SK-N-SH (cell line): ENCODE data around the gene CUBN. TPM values are rescaled to one million over a fixed set of nuclear protein-coding genes. Genes with fewer than 3 reads are reported as not detected.
A peak's percentile ranks its signal among the peaks of the same experiment; 100 is the strongest.

Experiments
- CTCF ChIA-PET: fragments of 300-600, 350-600 bp; formaldehyde crosslinking; extraction: SDS; loops from one replicate; lab custom pipeline; 2021; lab: Yijun Ruan, JAX
- POLR2A ChIA-PET: fragments of 350-600 bp; sonication (Branson Sonifier 250); formaldehyde crosslinking; extraction: SDS; loops from one replicate; lab custom pipeline; 2020; ENCODE audit warnings: antibody characterized with exemption, inconsistent platforms; lab: Yijun Ruan, JAX
- DNase-seq: peaks from one replicate; pipeline ENCODE4 v3.0.0; 2012
- H2AFZ ChIP-seq: fragments of 200-600 bp; sonication (generic); 2 replicates; pipeline ENCODE4 v1.8.1; 2016; ENCODE audit warnings: antibody characterized with exemption, mild to moderate bottlenecking, low read depth
- H3F3A ChIP-seq: fragments of 200-600 bp; sonication (generic); replicated peaks from 2 replicates; pipeline ENCODE3; 2016; ENCODE audit warnings: antibody characterized with exemption, mild to moderate bottlenecking; ENCODE audit not compliant: insufficient read depth
- H3K27ac ChIP-seq, 2 experiments: fragments of 200-500 bp in 1 of 2; fragments of 200-600 bp in 1 of 2; sonication (Bioruptor generic) in 1 of 2; sonication (generic), shearing (Covaris generic) in 1 of 2; 2 replicates each; pipeline versions ENCODE4 v1.5.1 to v1.6.1; 2014 to 2016; ENCODE audit warnings: low read depth in 2 of 2, inconsistent platforms in 1 of 2, low read length in 1 of 2, mild to moderate bottlenecking in 1 of 2, mixed read lengths in 1 of 2
- H3K27me3 ChIP-seq: fragments of 200-600 bp; sonication (generic), shearing (Covaris generic); 2 replicates; pipeline ENCODE4 v1.6.1; 2016; ENCODE audit warnings: mixed run types; ENCODE audit not compliant: insufficient read depth
- H3K36me3 ChIP-seq, 2 experiments: fragments of 200-500 bp in 1 of 2; fragments of 200-600 bp in 1 of 2; sonication (Bioruptor generic) in 1 of 2; sonication (generic) in 1 of 2; replicated peaks in 1 of 2; 2 replicates each; pipeline versions ENCODE3 to v1.5.1; 2014 to 2016; ENCODE audit warnings: low read length in 1 of 2, mild to moderate bottlenecking in 1 of 2; ENCODE audit not compliant: insufficient read depth in 2 of 2, control insufficient read depth in 1 of 2
- H3K4me1 ChIP-seq, 2 experiments: fragments of 200-500 bp in 1 of 2; fragments of 200-600 bp in 1 of 2; sonication (Bioruptor generic) in 1 of 2; sonication (generic), shearing (Covaris generic) in 1 of 2; 2 replicates each; pipeline versions ENCODE4 v1.5.1 to v1.6.1; 2014 to 2016; ENCODE audit warnings: low read depth in 1 of 2, low read length in 1 of 2, mixed run types in 1 of 2; ENCODE audit not compliant: insufficient read depth in 2 of 2, control insufficient read depth in 1 of 2
- H3K4me2 ChIP-seq: fragments of 200-600 bp; sonication (generic), shearing (Covaris generic); 2 replicates; pipeline ENCODE4 v1.6.1; 2017; ENCODE audit warnings: mixed run types
- H3K4me3 ChIP-seq, 2 experiments: fragments of 200-500 bp in 1 of 2; fragments of 200-600 bp in 1 of 2; sonication (Bioruptor generic) in 1 of 2; sonication (generic), shearing (Covaris generic) in 1 of 2; 2 replicates each; pipeline versions ENCODE4 v1.5.1 to v1.8.1; 2014 to 2016; ENCODE audit warnings: low read depth in 2 of 2, inconsistent platforms in 1 of 2, low read length in 1 of 2, mild to moderate bottlenecking in 1 of 2, mixed read lengths in 1 of 2, moderate library complexity in 1 of 2
- H3K79me2 ChIP-seq: fragments of 200-600 bp; sonication (generic); 2 replicates; pipeline ENCODE4 v1.8.1; 2017; ENCODE audit warnings: mild to moderate bottlenecking; ENCODE audit not compliant: insufficient read depth
- H3K9ac ChIP-seq: fragments of 200-600 bp; sonication (generic); 2 replicates; pipeline ENCODE4 v1.6.1; 2017; ENCODE audit warnings: mixed run types
- H3K9me2 ChIP-seq: fragments of 200-600 bp; sonication (generic); 2 replicates; pipeline ENCODE4 v1.6.1; 2017; ENCODE audit warnings: mixed run types
- H3K9me3 ChIP-seq: fragments of 200-600 bp; sonication (generic); 2 replicates; pipeline ENCODE4 v1.6.1; 2017; ENCODE audit warnings: mixed run types, mild to moderate bottlenecking, moderate library complexity
- H4K20me1 ChIP-seq: fragments of 200-600 bp; sonication (generic); 2 replicates; pipeline ENCODE4 v1.6.1; 2017; ENCODE audit warnings: mild to moderate bottlenecking, mixed run types; ENCODE audit not compliant: insufficient read depth
- CHD2 ChIP-seq: fragments of 150-350 bp; IDR thresholded peaks from 2 replicates; pipeline ENCODE4 v1.6.1; 2018; ENCODE audit warnings: low read length; ENCODE audit not compliant: partially characterized antibody
- FOSL2 ChIP-seq: IDR thresholded peaks from 2 replicates; pipeline ENCODE4 v1.4.0; 2012; ENCODE audit warnings: low read depth, mild to moderate bottlenecking, moderate library complexity, borderline replicate concordance
- FOXM1 ChIP-seq: IDR thresholded peaks from 2 replicates; pipeline ENCODE4 v1.4.0; 2012; ENCODE audit warnings: low read depth, mild to moderate bottlenecking
- GABPA ChIP-seq: IDR thresholded peaks from 2 replicates; pipeline ENCODE4 v1.4.0; 2012; ENCODE audit warnings: low read depth, mild to moderate bottlenecking
- JUND ChIP-seq: IDR thresholded peaks from 2 replicates; pipeline ENCODE4 v1.4.0; 2012
- PBX3 ChIP-seq: IDR thresholded peaks from 2 replicates; pipeline ENCODE4; 2012
- SMC3 ChIP-seq: IDR thresholded peaks from 2 replicates; pipeline ENCODE4 v1.6.1; 2012; ENCODE audit warnings: low read depth, low read length, improper control_type of control experiment
- TAF1 ChIP-seq: IDR thresholded peaks from 2 replicates; pipeline ENCODE4 v1.6.1; 2012; ENCODE audit warnings: low read depth, mild to moderate bottlenecking, low read length, moderate library complexity, borderline replicate concordance
- TCF12 ChIP-seq: IDR thresholded peaks from 2 replicates; pipeline ENCODE4 v1.4.0; 2012
- TEAD4 ChIP-seq: IDR thresholded peaks from 2 replicates; pipeline ENCODE4 v1.4.0; 2012; ENCODE audit warnings: mild to moderate bottlenecking, borderline replicate concordance; ENCODE audit not compliant: insufficient read depth
- YY1 ChIP-seq: IDR thresholded peaks from 2 replicates; pipeline ENCODE4 v1.4.0; 2012; ENCODE audit warnings: low read depth, mild to moderate bottlenecking
- ZBTB33 ChIP-seq: IDR thresholded peaks from 2 replicates; pipeline ENCODE4 v1.4.0; 2012; ENCODE audit warnings: low read depth, borderline replicate concordance
- WGBS: methylation state at CpG from one replicate; pipeline ENCODE4 v1.1.6; 2017; ENCODE audit warnings: low lambda C conversion rate; 5-methylcytosine and 5-hydroxymethylcytosine counted together
- polyA plus RNA-seq, 3 experiments: library from polyadenylated mRNA; depleted of rRNA; stranded (reverse); fragments of >200 nt; gene quantifications; 2 replicates each; pipeline ENCODE4 v1.2.3, GENCODE V29; 2012
- TF ChIP-seq, protein P1 (sequence below): fragments of 150-350 bp; IDR thresholded peaks from 2 replicates; pipeline ENCODE4 v1.6.1; 2016; ENCODE audit warnings: mild to moderate bottlenecking, low read depth, low read length
- TF ChIP-seq, protein P2 (sequence below): IDR thresholded peaks from 2 replicates; pipeline ENCODE4 v1.4.0; 2012; ENCODE audit warnings: low read depth

The CUBN gene
- polyA plus RNA-seq, 1 of the 3 experiments (the other 2 are of a cell fraction) = 2.4 TPM

DNA sequence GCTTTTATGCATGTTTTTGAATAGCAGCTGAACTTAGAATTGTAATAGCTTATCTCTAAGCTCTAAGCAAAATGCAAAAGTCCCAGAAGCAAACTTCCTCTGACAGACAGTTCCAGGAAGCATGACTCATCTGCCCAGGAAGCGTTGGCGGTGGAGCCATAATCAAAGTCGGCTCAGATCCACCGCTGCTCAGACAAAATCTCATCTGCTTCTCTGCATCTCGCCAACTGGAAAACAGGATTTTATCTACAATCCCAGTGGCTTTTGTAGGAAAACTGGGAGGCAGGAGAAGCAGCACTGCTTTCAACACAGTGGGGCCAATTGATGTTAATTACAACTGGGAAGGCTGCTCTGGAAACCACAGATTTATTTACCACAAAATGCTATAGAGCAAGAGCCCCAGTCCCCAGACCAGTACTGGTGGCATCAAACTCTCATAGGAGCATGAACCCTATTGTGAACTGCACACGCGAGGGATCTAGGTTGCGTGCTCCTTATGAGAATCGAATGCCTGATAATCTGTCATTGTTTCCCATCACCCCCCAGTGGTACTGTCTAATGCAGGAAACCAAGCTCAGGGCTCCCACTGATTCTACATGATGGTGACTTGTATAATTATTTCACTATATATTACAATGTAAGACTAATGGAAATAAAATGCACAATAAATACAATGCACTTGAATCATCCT is 99.9 kb downstream of the CUBN start (continued):
- TF ChIP-seq, protein P1, sequence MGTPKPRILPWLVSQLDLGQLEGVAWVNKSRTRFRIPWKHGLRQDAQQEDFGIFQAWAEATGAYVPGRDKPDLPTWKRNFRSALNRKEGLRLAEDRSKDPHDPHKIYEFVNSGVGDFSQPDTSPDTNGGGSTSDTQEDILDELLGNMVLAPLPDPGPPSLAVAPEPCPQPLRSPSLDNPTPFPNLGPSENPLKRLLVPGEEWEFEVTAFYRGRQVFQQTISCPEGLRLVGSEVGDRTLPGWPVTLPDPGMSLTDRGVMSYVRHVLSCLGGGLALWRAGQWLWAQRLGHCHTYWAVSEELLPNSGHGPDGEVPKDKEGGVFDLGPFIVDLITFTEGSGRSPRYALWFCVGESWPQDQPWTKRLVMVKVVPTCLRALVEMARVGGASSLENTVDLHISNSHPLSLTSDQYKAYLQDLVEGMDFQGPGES = 0 out of 2 replicates have a peak, but pooled peaks have one; percentile 10
- TF ChIP-seq TAF1 = no peak
- TF ChIP-seq JUND = peak; percentile 93
- TF ChIP-seq YY1 = peak; percentile 58; the same call in 1 of the 2 replicates
- TF ChIP-seq, protein P2, sequence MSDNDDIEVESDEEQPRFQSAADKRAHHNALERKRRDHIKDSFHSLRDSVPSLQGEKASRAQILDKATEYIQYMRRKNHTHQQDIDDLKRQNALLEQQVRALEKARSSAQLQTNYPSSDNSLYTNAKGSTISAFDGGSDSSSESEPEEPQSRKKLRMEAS = peak; percentile 71; the same call in 1 of the 2 replicates
- TF ChIP-seq CHD2 = peak; percentile 33
- TF ChIP-seq ZBTB33 = 0 out of 2 replicates have a peak, but pooled peaks have one; percentile 40

DNA sequence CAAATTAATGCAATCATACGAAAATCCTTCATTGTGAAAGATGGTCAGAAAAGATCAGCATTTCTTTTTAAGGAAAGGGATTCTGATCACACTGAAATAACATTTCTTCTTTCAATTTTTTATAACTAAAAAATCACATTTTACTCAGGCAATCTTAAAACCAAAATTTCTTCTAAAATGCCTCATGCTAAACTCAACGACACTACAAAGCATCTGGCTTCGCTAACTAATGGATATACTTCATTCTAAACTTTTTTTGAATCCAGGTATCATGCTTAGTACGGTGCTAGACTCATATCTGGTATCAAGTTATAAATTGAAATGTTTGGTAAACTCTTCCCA is 100.4 kb downstream of the CUBN start:
- 59% methylated on average over 4 of the region's 4 CpGs for WGBS
- ChIA-PET POLR2A (no interaction called here), CTCF (no interaction called here)
- H3K9ac ChIP-seq = peak overlapping the region; percentile 90
- H3K27me3 ChIP-seq = no peaks in the 10 kb centered on the region
- TF ChIP-seq SMC3 (no peak), FOSL2 (no peak), GABPA (no peak), TCF12 (no peak), TEAD4 (no peak), FOXM1 (no peak), PBX3 (no peak)
- H3K4me1 ChIP-seq = peaks cover 25 to 56% of the 10 kb centered on the region in 2 experiments
- DNase-seq = no peak
- no peaks in the 10 kb centered on the region for H4K20me1 ChIP-seq
- H2AFZ ChIP-seq = no peak overlapping the region
- peak overlapping the region; percentile 87 for H3K4me2 ChIP-seq
- H3K79me2 ChIP-seq = no peaks in the 10 kb centered on the region
- H3K27ac ChIP-seq = peak overlapping the region; percentile 96 to 100
- peak overlapping the region in 1 of 2 experiments; percentile 55; a peak in 1 of 4 replicates for H3K4me3 ChIP-seq
- no peaks in the 10 kb centered on the region for H3K9me2 ChIP-seq
- peaks cover 43% of the 10 kb centered on the region for H3F3A ChIP-seq
- H3K9me3 ChIP-seq = no peaks in the 10 kb centered on the region
- H3K36me3 ChIP-seq = no peaks in the 10 kb centered on the region
